SK-N-SH (cell line): Measurements from ENCODE around the gene KRTAP10-5. TPM values are rescaled to one million over a fixed set of nuclear protein-coding genes. Genes with fewer than 3 reads are reported as not detected.

ENCODE experiments used
- CTCF ChIA-PET: fragments of 300-600, 350-600 bp; formaldehyde crosslinking; extraction: SDS; loops from one replicate; lab custom pipeline; 2021; lab: Yijun Ruan, JAX
- POLR2A ChIA-PET: fragments of 350-600 bp; sonication (Branson Sonifier 250); formaldehyde crosslinking; extraction: SDS; loops from one replicate; lab custom pipeline; 2020; ENCODE audit warnings: antibody characterized with exemption, inconsistent platforms; lab: Yijun Ruan, JAX
- DNase-seq: peaks from one replicate; pipeline ENCODE4 v3.0.0; 2012
- H2AFZ ChIP-seq: fragments of 200-600 bp; sonication (generic); 2 replicates; pipeline ENCODE4 v1.8.1; 2016; ENCODE audit warnings: antibody characterized with exemption, mild to moderate bottlenecking, low read depth
- H3F3A ChIP-seq: fragments of 200-600 bp; sonication (generic); replicated peaks from 2 replicates; pipeline ENCODE3; 2016; ENCODE audit warnings: antibody characterized with exemption, mild to moderate bottlenecking; ENCODE audit not compliant: insufficient read depth
- H3K27ac ChIP-seq, 2 experiments: fragments of 200-500 bp in 1 of 2; fragments of 200-600 bp in 1 of 2; sonication (Bioruptor generic) in 1 of 2; sonication (generic), shearing (Covaris generic) in 1 of 2; 2 replicates each; pipeline versions ENCODE4 v1.5.1 to v1.6.1; 2014 to 2016; ENCODE audit warnings: low read depth in 2 of 2, inconsistent platforms in 1 of 2, low read length in 1 of 2, mild to moderate bottlenecking in 1 of 2, mixed read lengths in 1 of 2
- H3K27me3 ChIP-seq: fragments of 200-600 bp; sonication (generic), shearing (Covaris generic); 2 replicates; pipeline ENCODE4 v1.6.1; 2016; ENCODE audit warnings: mixed run types; ENCODE audit not compliant: insufficient read depth
- H3K36me3 ChIP-seq, 2 experiments: fragments of 200-500 bp in 1 of 2; fragments of 200-600 bp in 1 of 2; sonication (Bioruptor generic) in 1 of 2; sonication (generic) in 1 of 2; replicated peaks in 1 of 2; 2 replicates each; pipeline versions ENCODE3 to v1.5.1; 2014 to 2016; ENCODE audit warnings: low read length in 1 of 2, mild to moderate bottlenecking in 1 of 2; ENCODE audit not compliant: insufficient read depth in 2 of 2, control insufficient read depth in 1 of 2
- H3K4me1 ChIP-seq, 2 experiments: fragments of 200-500 bp in 1 of 2; fragments of 200-600 bp in 1 of 2; sonication (Bioruptor generic) in 1 of 2; sonication (generic), shearing (Covaris generic) in 1 of 2; 2 replicates each; pipeline versions ENCODE4 v1.5.1 to v1.6.1; 2014 to 2016; ENCODE audit warnings: low read depth in 1 of 2, low read length in 1 of 2, mixed run types in 1 of 2; ENCODE audit not compliant: insufficient read depth in 2 of 2, control insufficient read depth in 1 of 2
- H3K4me2 ChIP-seq: fragments of 200-600 bp; sonication (generic), shearing (Covaris generic); 2 replicates; pipeline ENCODE4 v1.6.1; 2017; ENCODE audit warnings: mixed run types
- H3K4me3 ChIP-seq, 2 experiments: fragments of 200-500 bp in 1 of 2; fragments of 200-600 bp in 1 of 2; sonication (Bioruptor generic) in 1 of 2; sonication (generic), shearing (Covaris generic) in 1 of 2; 2 replicates each; pipeline versions ENCODE4 v1.5.1 to v1.8.1; 2014 to 2016; ENCODE audit warnings: low read depth in 2 of 2, inconsistent platforms in 1 of 2, low read length in 1 of 2, mild to moderate bottlenecking in 1 of 2, mixed read lengths in 1 of 2, moderate library complexity in 1 of 2
- H3K79me2 ChIP-seq: fragments of 200-600 bp; sonication (generic); 2 replicates; pipeline ENCODE4 v1.8.1; 2017; ENCODE audit warnings: mild to moderate bottlenecking; ENCODE audit not compliant: insufficient read depth
- H3K9ac ChIP-seq: fragments of 200-600 bp; sonication (generic); 2 replicates; pipeline ENCODE4 v1.6.1; 2017; ENCODE audit warnings: mixed run types
- H3K9me2 ChIP-seq: fragments of 200-600 bp; sonication (generic); 2 replicates; pipeline ENCODE4 v1.6.1; 2017; ENCODE audit warnings: mixed run types
- H3K9me3 ChIP-seq: fragments of 200-600 bp; sonication (generic); 2 replicates; pipeline ENCODE4 v1.6.1; 2017; ENCODE audit warnings: mixed run types, mild to moderate bottlenecking, moderate library complexity
- H4K20me1 ChIP-seq: fragments of 200-600 bp; sonication (generic); 2 replicates; pipeline ENCODE4 v1.6.1; 2017; ENCODE audit warnings: mild to moderate bottlenecking, mixed run types; ENCODE audit not compliant: insufficient read depth
- EZH2phosphoT487 ChIP-seq: fragments of 200-600 bp; sonication (generic); IDR thresholded peaks from 2 replicates; pipeline ENCODE4 v1.6.1; 2017; ENCODE audit warnings: low read depth, mixed run types, mild to moderate bottlenecking, antibody characterized with exemption, moderate library complexity, borderline replicate concordance
- FOSL2 ChIP-seq: IDR thresholded peaks from 2 replicates; pipeline ENCODE4 v1.4.0; 2012; ENCODE audit warnings: low read depth, mild to moderate bottlenecking, moderate library complexity, borderline replicate concordance
- GABPA ChIP-seq: IDR thresholded peaks from 2 replicates; pipeline ENCODE4 v1.4.0; 2012; ENCODE audit warnings: low read depth, mild to moderate bottlenecking
- RCOR1 ChIP-seq: fragments of 150-350 bp; IDR thresholded peaks from 2 replicates; pipeline ENCODE4 v1.6.1; 2017; ENCODE audit warnings: antibody characterized with exemption, low read length
- REST ChIP-seq: IDR thresholded peaks from 2 replicates; pipeline ENCODE4 v1.6.1; 2012; ENCODE audit warnings: mild to moderate bottlenecking, low read depth, low read length, moderate library complexity
- RXRA ChIP-seq: IDR thresholded peaks from 2 replicates; pipeline ENCODE4 v1.4.0; 2012; ENCODE audit warnings: low read depth, mild to moderate bottlenecking, borderline replicate concordance
- SIN3A ChIP-seq: IDR thresholded peaks from 2 replicates; pipeline ENCODE4 v1.6.1; 2012; ENCODE audit warnings: low read depth, mild to moderate bottlenecking, low read length, moderate library complexity, borderline replicate concordance
- SMC3 ChIP-seq: IDR thresholded peaks from 2 replicates; pipeline ENCODE4 v1.6.1; 2012; ENCODE audit warnings: low read depth, low read length, improper control_type of control experiment
- USF2 ChIP-seq: fragments of 150-350 bp; IDR thresholded peaks from 2 replicates; pipeline ENCODE4 v1.6.1; 2017; ENCODE audit warnings: antibody characterized with exemption, low read length, low read depth, borderline replicate concordance
- WGBS: methylation state at CpG from one replicate; pipeline ENCODE4 v1.1.6; 2017; ENCODE audit warnings: low lambda C conversion rate; 5-methylcytosine and 5-hydroxymethylcytosine counted together
- polyA plus RNA-seq, 3 experiments: library from polyadenylated mRNA; depleted of rRNA; stranded (reverse); fragments of >200 nt; gene quantifications; 2 replicates each; pipeline ENCODE4 v1.2.3, GENCODE V29; 2012

KRTAP10-5 gene
- polyA plus RNA-seq, 1 of the 3 experiments (the other 2 are of a cell fraction): not detected

DNA sequence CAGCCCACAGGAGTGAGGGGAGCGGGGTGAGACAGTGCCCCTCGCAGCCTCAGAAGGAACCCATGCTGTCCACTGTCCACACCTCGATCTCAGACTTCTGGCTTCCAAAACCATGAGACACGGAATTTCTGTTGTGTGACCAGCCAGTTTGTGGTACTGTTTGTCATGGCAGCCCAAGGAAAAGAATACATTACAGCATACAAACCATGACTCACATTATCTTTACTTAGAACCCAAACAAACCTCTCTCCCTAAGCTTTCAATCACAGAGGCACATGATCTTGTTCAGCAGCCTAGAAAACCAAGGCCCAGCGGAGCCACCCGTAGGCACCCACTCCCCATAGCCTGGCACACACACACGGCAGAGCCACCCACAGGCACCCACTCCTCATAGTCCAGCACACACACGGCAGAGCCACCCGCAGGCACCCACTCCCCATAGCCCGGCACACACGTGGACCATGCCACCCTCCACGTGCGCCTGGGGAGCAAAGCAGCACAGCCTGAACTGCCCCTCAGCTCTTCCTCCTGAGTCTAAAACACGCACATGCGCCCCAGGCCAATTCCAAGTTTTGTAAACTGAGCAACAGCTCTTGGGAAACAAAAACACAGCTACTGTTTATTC is 7.3 kb downstream of the KRTAP10-5 start:
- no peaks in the 10 kb centered on the region for H3K9me2 ChIP-seq
- no peaks in the 10 kb centered on the region for H3K9me3 ChIP-seq
- H4K20me1 ChIP-seq: no peaks in the 10 kb centered on the region
- peaks cover 59% of the 10 kb centered on the region for H3K27me3 ChIP-seq
- 21% methylated on average over 12 of the region's 15 CpGs for WGBS
- no peaks in the 10 kb centered on the region for H3K79me2 ChIP-seq
- no peak overlapping the region for H3K9ac ChIP-seq
- no peak overlapping the region for H3K4me2 ChIP-seq
- no peaks in the 10 kb centered on the region for H3K36me3 ChIP-seq
- H2AFZ ChIP-seq: no peak overlapping the region
- H3K4me3 ChIP-seq: no peak overlapping the region
- POLR2A ChIA-PET: no interaction called here
- CTCF ChIA-PET: interaction anchor here (0.7 to 1.2 kb wide), 2 partner anchors 153 to 220 kb away, joined by 3 read pairs; no protein-coding TSS in a partner anchor
- H3K4me1 ChIP-seq: no peaks in the 10 kb centered on the region
- TF ChIP-seq FOSL2: no peak
- TF ChIP-seq EZH2phosphoT487: no peak
- no peak for TF ChIP-seq GABPA
- no peak for TF ChIP-seq USF2
- no peak for TF ChIP-seq SIN3A
- TF ChIP-seq RCOR1: no peak
- no peak for TF ChIP-seq RXRA
- TF ChIP-seq SMC3: no peak
- TF ChIP-seq REST: no peak
- H3F3A ChIP-seq: no peaks in the 10 kb centered on the region
- DNase-seq: no peak
- H3K27ac ChIP-seq: no peak overlapping the region
